ENCODE measurements around the gene PAXIP1. TPM values are rescaled to one million over a fixed set of nuclear protein-coding genes. Genes with fewer than 3 reads are reported as not detected.

The PAXIP1 gene
- total RNA-seq, 2 donors from 2014 or later, result 17.2 to 22.5 TPM

DNA sequence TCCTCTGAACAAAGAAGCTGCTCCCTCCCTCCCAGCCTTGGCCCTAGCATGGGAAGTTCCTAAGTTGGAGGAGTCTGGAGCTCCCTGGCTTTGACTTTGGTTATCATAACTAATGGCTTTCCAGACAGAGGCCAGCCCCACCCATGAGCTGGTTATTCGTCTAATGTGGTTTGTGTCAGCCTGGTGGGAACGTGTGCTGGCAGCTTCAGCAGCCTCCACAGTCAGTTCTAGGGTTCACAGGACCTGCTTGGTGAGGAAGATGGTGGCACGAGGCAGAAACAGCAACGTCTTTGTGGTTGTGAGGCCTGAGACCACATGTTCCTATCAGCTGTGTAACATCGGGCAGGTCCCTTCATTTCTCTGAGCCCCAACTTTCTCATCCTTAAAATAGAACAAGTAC lies 103.1 kb downstream of the PAXIP1 start:
- no peaks in the 10 kb centered on the region for H3K27me3 Mint-ChIP-seq (ENCODE audit: low read depth)
- no peaks in the 10 kb centered on the region for H3K9me3 Mint-ChIP-seq
- no peak overlapping the region for H3K4me3 Mint-ChIP-seq

GRCh38 chr7:154898973-154899855 lies 103.7 kb downstream of the PAXIP1 start:
- Mint-ChIP-seq H3K27me3 (ENCODE audit: low read depth) (no peaks in the 10 kb centered on the region), H3K27ac (no peak overlapping the region), H3K4me3 (no peak overlapping the region), H3K4me1 (ENCODE audit: low read depth) (no peaks in the 10 kb centered on the region), H3K9me3 (no peaks in the 10 kb centered on the region), H3K36me3 (ENCODE audit: insufficient read depth in 2 of 2) (no peaks in the 10 kb centered on the region)
- ATAC-seq (replicated peaks in 1 of 2), result no peak
- no peak for DNase-seq

More for the DNA sequence above, 103.1 kb downstream of the PAXIP1 start:
- H3K27ac Mint-ChIP-seq, result no peak overlapping the region
- no peaks in the 10 kb centered on the region for H3K36me3 Mint-ChIP-seq (ENCODE audit: insufficient read depth in 2 of 2)
- DNase-seq (no peak), ATAC-seq (replicated peaks in 1 of 2) (no peak)
- H3K4me1 Mint-ChIP-seq (ENCODE audit: low read depth), result no peaks in the 10 kb centered on the region

DNA sequence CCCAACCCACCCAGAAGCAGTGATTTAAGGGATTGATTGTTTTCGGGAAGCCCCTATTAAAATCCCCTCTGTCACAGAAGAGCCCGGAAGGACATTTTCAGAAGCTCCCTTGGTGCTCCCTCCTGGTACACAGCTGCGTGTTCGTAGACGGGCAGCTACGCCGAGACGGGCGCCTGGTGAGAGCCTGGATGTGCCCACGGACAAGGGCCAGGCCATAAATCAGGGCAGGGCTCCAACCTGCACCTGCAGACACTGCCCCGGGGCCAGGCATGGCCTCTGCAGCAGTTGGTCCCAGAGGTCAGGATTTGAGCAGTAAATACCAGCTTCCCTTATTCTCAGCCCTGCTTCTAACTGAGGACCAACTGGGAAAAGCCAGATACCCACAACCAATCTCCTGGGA lies 106.8 kb downstream of the PAXIP1 start:
- ATAC-seq (replicated peaks in 1 of 2), result no peak
- no peaks in the 10 kb centered on the region for H3K9me3 Mint-ChIP-seq
- no peak overlapping the region for H3K27ac Mint-ChIP-seq
- no peak for DNase-seq
- H3K36me3 Mint-ChIP-seq (ENCODE audit: insufficient read depth in 2 of 2), result no peaks in the 10 kb centered on the region
- H3K27me3 Mint-ChIP-seq (ENCODE audit: low read depth), result no peaks in the 10 kb centered on the region
- H3K4me3 Mint-ChIP-seq, result no peak overlapping the region
- H3K4me1 Mint-ChIP-seq (ENCODE audit: low read depth), result no peaks in the 10 kb centered on the region

Other genes with a start within 250 kb of the PAXIP1 start
- not detected for gene HTR5A, start 67.2 kb upstream of the PAXIP1 start, total RNA-seq